HTR-8/SVneo (cell line): ENCODE measurements around the gene ASPA.
"Not testable (repeated sequence)": the region's sequence is repeated elsewhere in the genome, so short reads cannot be mapped to it uniquely, and the experiment has no call there.

Experiments used
- DNase-seq: peaks from one replicate; pipeline ENCODE4 v3.0.0; 2011; ENCODE audit warnings: low spot score, mixed read lengths; ENCODE audit not compliant: insufficient read length
- FAIRE-seq: peaks from 2 replicates; lab custom pipeline; 2011; peaks lifted over from hg19 to GRCh38; lab: Jason Lieb, UNC

The ASPA gene

DNA sequence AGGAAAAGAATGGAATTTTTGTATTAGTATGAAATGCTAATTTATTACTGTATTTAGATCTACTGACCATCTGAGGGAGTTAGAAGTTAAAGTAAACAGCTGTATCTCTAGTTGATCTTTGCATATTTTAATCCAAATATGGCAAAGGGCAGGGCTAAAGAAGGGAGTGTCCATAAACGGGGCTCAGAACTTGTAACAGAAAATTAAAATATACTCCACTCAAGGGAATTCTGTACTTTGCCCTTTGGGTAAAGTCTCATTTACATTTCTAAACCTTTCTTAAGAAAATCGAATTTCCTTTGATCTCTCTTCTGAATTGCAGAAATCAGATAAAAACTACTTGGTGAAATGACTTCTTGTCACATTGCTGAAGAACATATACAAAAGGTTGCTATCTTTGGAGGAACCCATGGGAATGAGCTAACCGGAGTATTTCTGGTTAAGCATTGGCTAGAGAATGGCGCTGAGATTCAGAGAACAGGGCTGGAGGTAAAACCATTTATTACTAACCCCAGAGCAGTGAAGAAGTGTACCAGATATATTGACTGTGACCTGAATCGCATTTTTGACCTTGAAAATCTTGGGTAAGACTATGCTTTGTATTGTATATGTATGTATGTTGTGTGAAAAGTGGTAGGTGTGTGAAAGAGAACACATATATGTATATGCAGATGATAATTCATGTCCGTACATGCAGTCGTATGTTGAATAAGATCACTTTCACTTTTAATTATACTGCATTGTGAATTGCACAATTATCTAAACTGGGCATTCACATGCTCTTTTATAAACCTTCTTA lies at the start of gene ASPA:
ASPA (plus strand) TSS at position 186 of the 799 bp plus-strand sequence; CDS start at position 349, 163 bp downstream.
- DNase-seq (no peak), FAIRE-seq (no peak)

DNA sequence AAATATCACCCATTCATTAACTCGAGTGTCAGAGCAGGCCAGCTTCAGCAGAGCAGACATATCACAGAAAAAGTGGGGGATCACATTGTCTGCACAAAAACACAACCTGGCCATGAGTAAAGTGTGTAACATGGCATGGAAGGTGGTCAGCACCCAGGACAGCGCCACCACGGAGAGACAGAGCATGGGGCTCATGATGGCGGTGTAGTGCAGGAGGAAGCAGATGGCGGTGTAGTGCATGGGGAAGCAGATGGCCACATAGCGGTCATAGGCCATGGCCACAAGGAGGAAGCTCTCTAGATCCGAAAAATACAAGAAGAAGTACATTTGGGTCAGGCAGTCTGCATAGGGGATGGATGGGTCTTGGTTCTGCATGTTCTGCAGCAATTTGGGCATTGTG lies 42.6 kb upstream of the ASPA start:
- FAIRE-seq = peak; percentile 93
- not testable (repeated sequence) for DNase-seq

DNA sequence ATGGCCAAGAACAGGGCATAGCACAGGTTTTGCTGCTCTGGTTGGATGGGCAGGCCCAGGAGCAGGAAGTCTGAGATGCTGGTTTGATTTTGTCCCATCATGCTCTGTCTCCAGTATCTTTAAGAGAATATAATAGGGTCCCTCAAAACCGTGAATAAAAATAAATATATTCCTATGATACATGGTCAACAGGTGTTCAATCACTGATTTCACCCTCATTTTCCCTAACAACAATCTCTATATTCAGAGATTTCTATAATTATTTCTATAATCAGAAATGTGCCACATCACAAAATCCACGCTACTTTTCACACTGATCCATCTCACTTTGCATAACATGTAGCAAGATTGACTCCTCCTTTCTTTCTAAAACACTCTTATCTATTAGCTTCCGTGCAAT lies 42.1 kb upstream of the ASPA start, which contains the start of gene OR1E2:
OR1E2 (minus strand) TSS at position 101 of the 400 bp plus-strand sequence; CDS start at position 101, 0 bp downstream.
- peak; percentile 59 for FAIRE-seq
- DNase-seq = no peak

DNA sequence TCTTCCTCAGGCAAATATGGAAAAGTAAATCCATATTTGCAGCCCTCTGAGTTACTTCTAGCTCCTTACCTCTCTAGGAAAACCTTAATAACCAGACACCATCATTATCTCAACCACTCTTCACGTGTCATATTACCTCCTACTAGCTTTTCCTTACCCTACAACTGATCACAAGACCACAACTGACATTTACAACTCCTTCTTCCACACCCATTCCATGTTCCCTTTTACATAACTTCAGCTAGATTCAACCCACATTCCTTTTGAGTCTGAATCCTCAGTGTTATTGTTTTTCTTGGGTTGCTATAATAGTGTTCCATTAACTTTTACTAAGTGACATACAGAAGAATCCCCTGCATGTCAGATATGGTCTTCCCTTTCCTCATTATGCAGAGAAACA lies 37.4 kb upstream of the ASPA start:
- no peak for DNase-seq

DNA sequence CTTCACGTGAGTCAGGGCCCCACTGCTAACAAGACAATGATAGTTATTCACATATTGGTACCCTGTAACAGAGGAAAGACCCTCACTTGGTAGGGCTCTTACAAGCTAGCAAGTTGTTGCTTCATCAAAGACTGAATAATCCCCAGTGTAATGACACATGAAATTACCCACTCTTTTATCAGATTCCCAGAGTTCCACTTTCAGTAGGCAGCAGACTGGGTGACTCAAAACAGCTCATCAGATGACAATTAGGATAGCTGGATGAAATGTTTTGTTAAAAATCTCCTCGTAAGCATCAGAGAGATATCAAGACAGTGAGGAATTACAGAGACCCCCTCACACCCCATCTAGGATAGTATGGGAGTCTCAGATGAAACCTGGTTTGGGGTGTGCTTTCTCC lies 35.3 kb upstream of the ASPA start:
- DNase-seq = no peak
- no peak for FAIRE-seq

More for the DNA sequence above, 37.4 kb upstream of the ASPA start:
- FAIRE-seq = no peak

DNA sequence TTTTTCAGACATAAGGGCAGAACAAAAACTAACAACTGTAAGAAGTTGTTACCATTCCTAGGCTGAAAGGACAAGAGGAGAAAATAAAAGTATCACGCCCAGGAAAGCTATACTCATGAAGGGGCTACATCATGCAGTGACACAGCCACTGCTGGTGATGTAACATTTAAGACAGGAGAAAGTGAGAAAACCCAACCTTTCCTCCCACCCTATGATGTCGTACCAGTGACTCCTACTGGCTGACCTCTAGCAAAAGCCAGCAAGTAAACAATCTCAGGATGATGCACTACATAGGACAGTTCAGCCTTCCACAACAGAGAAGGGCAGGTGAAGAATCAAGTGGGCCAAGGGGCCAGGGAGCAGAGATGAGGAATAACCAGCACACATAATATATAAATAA lies 28.2 kb upstream of the ASPA start:
- DNase-seq (peak; percentile 10), FAIRE-seq (peak; percentile 16)

DNA sequence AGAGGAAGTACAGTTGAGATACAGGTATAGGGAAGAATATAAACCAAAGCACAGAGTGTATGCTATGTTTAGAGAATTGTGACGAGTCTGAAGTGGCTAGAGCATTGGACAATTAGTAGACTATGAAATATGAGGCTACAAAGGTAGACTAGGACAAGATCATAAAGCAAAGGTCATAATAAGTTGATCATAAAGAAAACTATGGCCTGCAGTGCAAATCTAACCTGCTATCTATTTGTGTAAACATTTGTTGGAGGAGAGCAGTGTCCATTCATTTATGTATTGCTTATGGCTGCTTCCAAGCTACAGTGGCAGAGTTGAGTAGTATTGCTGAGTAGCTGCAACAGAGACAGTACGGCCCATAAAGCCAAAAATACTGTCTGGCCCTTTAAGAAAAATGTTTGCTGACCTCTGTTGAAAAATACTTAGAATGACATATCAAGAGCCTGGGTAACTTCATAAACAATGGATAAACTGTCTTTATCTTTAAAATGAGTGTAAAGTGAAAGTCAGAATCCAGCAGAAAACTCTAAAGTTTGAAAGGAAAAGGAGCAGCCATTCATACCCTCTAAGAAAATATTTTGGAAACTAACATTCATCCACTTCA lies 27.6 kb upstream of the ASPA start:
- DNase-seq (no peak), FAIRE-seq (no peak)

DNA sequence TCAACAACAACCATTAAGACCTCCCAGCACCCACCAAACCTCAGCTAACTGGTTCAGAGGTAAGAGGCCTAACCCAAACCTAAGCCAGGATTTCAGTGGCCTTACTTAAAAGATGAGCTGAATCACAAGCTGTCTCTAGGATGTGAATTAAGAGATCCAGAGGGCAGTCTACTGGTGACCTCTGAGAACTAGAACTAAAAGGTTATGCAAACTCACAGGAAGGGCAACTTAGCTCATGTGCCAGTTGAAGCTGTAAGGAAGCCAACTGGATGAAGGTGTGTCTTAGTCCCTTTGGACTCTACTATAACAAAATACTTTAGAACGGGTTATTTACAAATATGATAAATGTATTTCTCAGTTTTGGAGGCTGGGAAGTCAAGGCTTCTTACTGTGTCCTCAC lies 9.4 kb upstream of the ASPA start:
- FAIRE-seq, DNase-seq: not testable (repeated sequence)

DNA sequence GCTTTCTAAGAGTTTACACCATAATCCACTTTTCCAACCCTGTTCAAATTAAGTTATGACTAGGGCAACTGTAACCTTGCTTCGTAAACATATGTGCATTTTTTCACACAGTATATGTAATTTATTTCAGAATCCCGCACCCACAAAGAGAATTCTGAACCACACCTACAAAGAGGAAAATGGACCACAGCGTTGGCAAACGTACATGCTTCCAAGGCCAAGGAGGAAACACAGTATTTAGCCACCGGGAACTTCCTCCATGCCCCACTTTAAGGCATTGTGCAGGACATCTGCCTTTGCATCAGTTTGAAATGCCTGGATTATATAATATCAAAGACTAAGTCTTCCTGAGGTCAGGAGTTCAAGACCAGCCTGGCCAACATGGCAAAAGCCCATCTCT lies 6.3 kb upstream of the ASPA start:
- FAIRE-seq (no peak), DNase-seq (no peak)

DNA sequence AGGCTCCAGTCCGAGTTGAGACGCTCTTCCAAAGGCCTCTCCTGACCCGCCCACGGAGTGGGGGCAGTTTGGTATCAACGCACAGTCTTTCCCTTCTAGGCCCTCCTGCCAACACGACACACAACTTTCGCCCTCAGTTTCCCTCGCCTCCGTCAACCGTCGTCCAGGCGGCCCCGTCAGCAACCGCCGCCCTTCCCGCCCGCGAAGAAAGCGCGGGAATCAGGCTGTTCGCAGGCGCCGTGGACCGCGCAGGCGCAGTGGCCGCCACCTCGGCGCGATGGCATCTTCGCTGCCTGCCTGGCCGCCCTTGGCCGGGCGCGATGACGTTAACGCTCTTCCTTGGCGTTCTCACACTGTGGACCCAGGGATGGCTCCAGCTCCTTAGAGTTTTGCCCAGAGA lies 4.2 kb upstream of the ASPA start, which contains the start of gene SPATA22:
SPATA22 (minus strand) TSS at position 221 of the 400 bp plus-strand sequence. CDS start 2,494 bp downstream, outside the sequence.
- no peak for FAIRE-seq
- DNase-seq = no peak

DNA sequence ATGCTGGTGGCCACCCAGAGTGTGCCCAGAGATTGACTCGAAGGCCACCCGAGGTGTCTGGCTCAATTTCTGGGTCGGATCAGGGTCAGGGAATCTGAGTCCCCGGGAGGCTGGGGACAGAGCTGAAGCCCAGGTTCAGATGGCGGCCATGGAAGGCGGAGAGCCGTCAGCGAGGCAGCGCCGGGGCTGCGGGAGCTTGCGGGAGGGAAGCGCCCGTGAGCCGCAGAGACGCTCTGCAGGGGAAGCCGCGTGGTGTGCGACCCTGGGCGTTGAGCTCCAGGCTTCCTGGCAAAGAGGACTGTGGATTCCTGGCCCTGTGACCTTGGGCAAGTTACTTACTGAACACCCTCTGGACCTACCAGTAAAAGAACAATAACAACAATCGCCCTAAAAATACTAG lies 3.7 kb upstream of the ASPA start:
- DNase-seq = no peak
- FAIRE-seq = no peak

DNA sequence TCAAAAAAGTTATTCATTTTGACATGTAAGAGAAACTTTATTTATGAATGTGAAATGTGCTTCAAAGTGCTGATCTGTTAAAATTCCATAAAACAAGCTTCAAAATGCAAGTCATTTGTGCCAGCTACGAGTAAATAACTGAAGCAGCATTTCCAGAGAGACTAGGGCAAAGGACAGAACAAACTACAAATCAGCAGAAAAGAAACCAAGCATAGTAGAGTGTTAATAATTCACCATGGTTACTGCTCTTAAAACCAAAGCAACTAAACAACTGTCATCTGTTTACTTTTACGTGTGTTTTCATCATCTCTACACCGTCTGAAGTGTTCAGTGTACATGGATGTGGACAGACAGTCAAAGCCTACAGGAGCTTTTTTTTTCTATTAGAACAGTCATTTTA lies 1.6 kb upstream of the ASPA start:
- DNase-seq (no peak), FAIRE-seq (no peak)

DNA sequence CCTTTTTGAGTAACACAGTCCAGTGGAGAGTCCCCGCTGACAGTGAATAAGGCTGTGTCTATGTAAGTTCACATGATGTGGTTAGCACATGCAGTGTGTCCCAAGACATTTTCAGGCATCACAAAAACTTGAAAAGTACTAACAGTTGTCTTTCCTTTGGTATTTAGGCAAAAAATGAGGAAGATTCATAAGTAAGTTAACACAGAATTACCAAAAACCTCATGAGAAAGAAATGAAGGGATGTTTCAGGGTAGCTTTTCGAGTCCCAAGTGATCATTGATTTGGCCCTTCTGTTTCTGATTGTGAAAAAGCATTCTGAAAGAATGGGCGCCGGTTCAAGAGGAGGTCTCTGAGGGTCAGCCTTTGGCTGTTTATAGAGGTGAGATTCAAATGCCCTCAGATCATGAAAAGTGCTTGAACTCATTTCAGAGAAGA lies 529 bp upstream of the ASPA start:
- FAIRE-seq (no peak), DNase-seq (no peak)

DNA sequence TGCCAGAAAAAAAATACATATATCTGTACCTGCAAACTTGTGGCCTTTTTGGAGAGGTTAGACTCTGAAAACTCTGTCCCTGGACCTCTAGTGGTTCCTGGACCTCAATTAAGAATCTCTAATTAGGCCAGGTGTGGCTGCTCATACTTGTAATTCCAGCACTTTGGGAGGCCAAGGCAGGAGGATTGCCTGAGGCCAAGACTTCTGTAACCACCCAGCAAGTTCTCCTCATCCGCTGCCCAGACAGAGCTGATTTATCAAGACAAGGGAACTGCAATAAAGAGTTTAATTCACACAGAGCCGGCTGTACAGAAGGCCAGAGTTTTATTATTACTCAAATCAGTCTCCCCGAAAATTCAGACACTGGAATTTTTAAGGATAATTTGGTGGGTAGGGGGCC lies 4.2 kb downstream of the ASPA start:
- FAIRE-seq (peak; percentile 23), DNase-seq (no peak)

DNA sequence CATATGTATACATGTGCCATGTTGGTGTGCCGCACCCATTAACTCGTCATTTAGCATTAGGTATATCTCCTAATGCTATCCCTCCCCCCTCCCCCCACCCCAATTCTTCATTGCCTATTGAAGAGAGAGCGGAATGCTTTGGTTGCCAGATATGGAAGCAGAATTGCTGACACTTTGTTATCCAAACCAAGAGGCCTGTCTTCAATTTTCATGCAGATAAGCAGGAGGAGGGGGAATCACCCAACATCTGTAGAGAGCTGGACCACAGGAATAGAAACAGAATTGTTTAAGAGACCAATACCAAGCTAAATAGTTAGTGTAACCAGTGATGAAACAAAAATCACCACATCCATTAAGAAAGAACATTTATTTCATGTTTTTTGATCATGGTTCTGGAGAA lies 7.1 kb downstream of the ASPA start:
- no peak for FAIRE-seq
- DNase-seq = no peak

DNA sequence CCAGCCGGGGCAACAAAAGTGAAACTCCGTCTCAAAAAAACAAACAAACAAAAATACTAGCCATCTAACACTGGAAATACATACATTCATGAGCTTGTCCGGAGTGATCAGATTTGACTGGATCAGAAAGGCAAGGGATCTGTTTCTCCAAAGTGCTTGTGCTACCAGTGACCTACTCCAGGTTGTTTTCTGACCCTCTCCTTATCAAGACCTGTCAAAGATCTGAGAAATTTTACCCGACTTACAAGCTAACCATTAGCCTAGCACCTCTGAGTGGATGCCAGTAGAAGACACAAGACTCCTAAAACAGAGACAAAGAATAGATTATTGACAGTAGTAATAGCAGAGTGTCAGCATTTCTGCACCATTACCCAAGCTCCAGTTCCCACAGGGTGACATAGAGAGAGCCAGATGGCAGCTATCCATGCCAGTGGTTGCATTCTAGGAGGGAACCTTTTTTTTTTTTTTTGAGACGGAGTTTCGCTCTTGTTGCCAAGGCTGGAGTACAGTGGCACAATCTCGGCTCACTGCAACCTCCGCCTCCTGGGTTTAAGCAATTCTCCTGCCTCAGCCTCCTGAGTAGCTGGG lies 9.8 kb downstream of the ASPA start:
- FAIRE-seq (no peak), DNase-seq (no peak)

DNA sequence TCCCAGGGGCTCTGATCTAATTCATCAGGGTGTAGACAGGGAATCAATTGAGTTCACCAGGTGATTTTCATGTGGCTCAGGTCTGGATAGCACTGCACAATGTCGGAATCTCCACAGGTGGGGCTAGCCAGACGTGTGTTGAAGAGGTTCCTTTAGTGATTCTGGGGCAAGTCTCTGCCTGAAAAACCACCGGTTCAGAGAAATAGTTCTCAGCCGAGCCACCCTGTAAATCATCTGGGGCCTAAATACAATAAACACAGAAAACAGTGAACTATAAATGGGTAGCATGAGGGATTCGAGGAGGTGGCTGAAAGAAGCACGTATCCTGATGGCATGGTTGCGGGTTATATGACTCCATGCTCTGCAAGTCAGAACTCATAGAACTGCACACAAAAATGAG lies 21.3 kb downstream of the ASPA start:
- DNase-seq (no peak), FAIRE-seq (no peak)

DNA sequence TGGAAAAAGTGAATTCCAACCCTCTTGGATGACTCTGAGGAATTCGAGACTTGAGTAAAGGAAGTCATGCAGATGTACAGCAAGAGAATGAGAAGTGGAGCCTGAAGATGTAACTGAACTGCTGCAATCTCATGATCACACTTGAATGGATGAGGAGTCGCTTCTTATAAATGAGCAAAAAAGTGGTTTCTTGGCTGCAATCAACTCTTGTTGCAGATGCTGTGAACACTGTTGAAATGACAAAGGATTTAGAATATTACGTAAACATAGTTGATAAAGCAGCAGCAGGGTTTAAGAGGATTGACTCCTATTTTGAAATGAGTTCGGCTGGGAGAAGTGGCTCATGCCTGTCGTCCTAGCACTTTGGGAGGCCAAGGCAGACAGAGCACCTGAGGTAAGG lies 25.5 kb downstream of the ASPA start:
- DNase-seq = no peak

DNA sequence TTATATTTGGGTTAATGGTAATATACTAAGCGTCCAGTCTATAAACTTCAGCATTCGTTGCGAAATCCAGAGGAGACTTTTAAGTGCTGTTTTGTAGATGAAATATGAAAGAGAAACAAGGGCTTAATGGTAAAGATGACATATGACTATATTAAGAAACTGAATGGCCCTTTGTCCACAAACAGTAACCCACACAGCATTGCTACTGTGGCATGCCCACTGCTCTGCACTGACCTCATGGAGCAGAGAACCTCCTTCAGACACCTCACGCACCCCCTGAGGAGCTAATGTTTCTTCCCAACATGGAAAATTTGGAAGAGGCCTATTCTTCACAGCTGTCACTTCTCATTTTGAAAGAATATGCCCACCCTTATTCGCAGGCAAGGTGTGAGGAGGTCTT lies 26.7 kb downstream of the ASPA start:
- no peak for FAIRE-seq
- DNase-seq = no peak

More for the DNA sequence above, 25.5 kb downstream of the ASPA start:
- FAIRE-seq = no peak

DNA sequence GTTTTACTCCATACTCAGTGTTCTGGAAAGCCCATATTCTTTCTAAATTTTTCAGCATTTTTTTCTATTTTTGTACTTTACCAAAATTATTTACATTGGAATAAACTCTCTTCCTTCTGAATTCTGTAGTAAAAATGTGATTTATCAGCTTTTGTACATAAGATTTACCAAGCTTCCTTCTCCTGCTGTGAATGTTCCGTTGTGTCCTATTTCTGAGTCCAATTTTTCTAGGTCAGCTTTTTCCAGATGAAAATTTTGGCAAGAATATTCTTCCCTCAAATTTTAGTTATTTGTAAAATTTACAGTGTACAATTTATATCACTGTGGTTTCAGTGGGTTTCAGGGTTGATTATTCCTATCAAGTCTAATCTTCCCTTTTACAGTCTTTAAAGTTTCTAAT lies 27.5 kb downstream of the ASPA start:
- no peak for FAIRE-seq

DNA sequence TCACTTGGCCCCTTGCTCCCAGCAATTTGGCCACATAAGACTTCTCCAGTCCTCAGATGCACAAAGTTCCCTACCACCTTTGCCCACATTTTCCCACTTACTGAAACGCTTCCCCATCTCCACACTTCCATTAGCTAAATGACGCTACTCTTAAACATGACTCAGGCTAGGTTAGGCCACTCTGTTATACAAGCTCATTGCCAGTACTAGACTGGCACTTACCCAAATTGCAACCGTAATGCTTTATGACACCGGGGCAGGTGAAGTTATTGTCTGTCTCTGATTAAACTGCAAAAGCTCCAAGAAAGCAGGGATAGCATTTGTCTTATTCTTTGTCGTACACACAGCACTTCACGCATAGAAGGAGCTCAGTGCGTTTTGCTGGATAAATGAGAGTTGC lies 29.2 kb downstream of the ASPA start:
- FAIRE-seq = no peak
- DNase-seq = no peak

More for the DNA sequence above, 27.5 kb downstream of the ASPA start:
- no peak for DNase-seq
